A549 (cell line): ENCODE results near the gene CARNS1. TPM values are rescaled to one million over a fixed set of nuclear protein-coding genes. Genes with fewer than 3 reads are reported as not detected.

Experiments
- ATAC-seq, 2 experiments: fragments of 200-7000 bp in 1 of 2; fragments of >200 bp in 1 of 2; cut with Nextera tagmentation in 1 of 2; cut with Tn5 transposase in 1 of 2; 3 replicates each; pipeline versions ENCODE4 v1.8.0 to v1.9.1; 2018 to 2020; ENCODE audit warnings: mild to moderate bottlenecking in 1 of 2, moderate library complexity in 1 of 2
- CTCF ChIA-PET: fragments of 300-600 bp; sonication (Branson Sonifier 250); formaldehyde crosslinking; extraction: SDS; loops from one replicate; lab custom pipeline; 2021; ENCODE audit warnings: antibody characterized with exemption, inconsistent platforms; lab: Yijun Ruan, JAX
- POLR2A ChIA-PET: fragments of 350-600 bp; formaldehyde crosslinking; extraction: SDS; loops from one replicate; lab custom pipeline; 2021; ENCODE audit warnings: antibody characterized with exemption, inconsistent platforms; lab: Yijun Ruan, JAX
- DNase-seq, 2 experiments: peaks; one replicate each; pipeline versions ENCODE4 v3.0.0 to v3.0.0-alpha.2; 2011 to 2016; ENCODE audit warnings: low read depth in 1 of 2, low spot score in 1 of 2
- FAIRE-seq: peaks from 2 replicates; lab custom pipeline; 2011; peaks lifted over from hg19 to GRCh38; lab: Jason Lieb, UNC
- H3K27ac ChIP-seq, 2 experiments: fragments of >200 bp; sonication (Bioruptor Twin); formaldehyde crosslinking; 3 replicates each; pipeline ENCODE4 v1.5.1; 2016 to 2017
- H3K4me1 ChIP-seq: fragments of >200 bp; sonication (Bioruptor Twin); formaldehyde crosslinking; 3 replicates; pipeline ENCODE4 v1.6.1; 2016
- H3K4me2 ChIP-seq: fragments of >200 bp; sonication (Bioruptor Twin); formaldehyde crosslinking; 3 replicates; pipeline ENCODE4 v1.6.1; 2016
- H3K4me3 ChIP-seq: fragments of >200 bp; sonication (Bioruptor Twin); formaldehyde crosslinking; 3 replicates; pipeline ENCODE4 v1.5.1; 2016
- H3K9me3 ChIP-seq: fragments of >200 bp; sonication (Bioruptor Twin); formaldehyde crosslinking; 3 replicates; pipeline ENCODE4 v1.6.1; 2016
- BHLHE40 ChIP-seq: IDR thresholded peaks from 2 replicates; pipeline ENCODE4 v1.6.1; 2012; ENCODE audit warnings: low read depth, low read length, inconsistent platforms
- CBX8 ChIP-seq: fragments of 200-600 bp; sonication (generic); IDR thresholded peaks from 2 replicates; pipeline ENCODE4 v1.6.1; 2016
- CEBPB ChIP-seq, 2 experiments: fragments of >200 bp in 1 of 2; sonication (Bioruptor Twin) in 1 of 2; formaldehyde crosslinking in 1 of 2; IDR thresholded peaks; 2 replicates each; pipeline ENCODE4 v1.6.1; 2012 to 2016
- CHD2 ChIP-seq: fragments of 150-350 bp; IDR thresholded peaks from 2 replicates; pipeline ENCODE4 v1.6.1; 2014; ENCODE audit warnings: low read length; ENCODE audit not compliant: partially characterized antibody
- EHMT2 ChIP-seq: fragments of 200-600 bp; sonication (generic); IDR thresholded peaks from 2 replicates; pipeline ENCODE4 v1.6.1; 2016; ENCODE audit warnings: antibody characterized with exemption, low read depth, mild to moderate bottlenecking, moderate library complexity
- EP300 ChIP-seq, 2 experiments: fragments of >200 bp; sonication (Bioruptor Twin); formaldehyde crosslinking; IDR thresholded peaks; 2 replicates in 1 of 2; 3 replicates in 1 of 2; pipeline ENCODE4 v1.6.1; 2016 to 2017
- ESRRA ChIP-seq: fragments of 150-350 bp; IDR thresholded peaks from 2 replicates; pipeline ENCODE4 v1.6.1; 2014; ENCODE audit warnings: mild to moderate bottlenecking, low read length, borderline replicate concordance
- FOSB ChIP-seq: fragments of 250-450 bp; sonication (Bioruptor Pico); IDR thresholded peaks from 2 replicates; pipeline ENCODE4 v1.5.0; 2020; ENCODE audit warnings: mild to moderate bottlenecking, moderate library complexity
- FOXS1 ChIP-seq: fragments of 250-450 bp; sonication (Bioruptor Pico); IDR thresholded peaks from 2 replicates; pipeline ENCODE4 v1.5.0; 2020; ENCODE audit warnings: mild to moderate bottlenecking, moderate library complexity
- GATA3 ChIP-seq: IDR thresholded peaks from 2 replicates; pipeline ENCODE4 v1.6.1; 2012; ENCODE audit warnings: borderline replicate concordance
- JUNB ChIP-seq: fragments of >200 bp; sonication (Bioruptor Twin); formaldehyde crosslinking; IDR thresholded peaks from 2 replicates; pipeline ENCODE4 v1.6.1; 2016
- KDM1A ChIP-seq: fragments of 200-600 bp; sonication (generic); IDR thresholded peaks from 2 replicates; pipeline ENCODE4 v1.6.1; 2016; ENCODE audit warnings: low read depth, mild to moderate bottlenecking
- MAFK ChIP-seq: fragments of 450-650 bp; IDR thresholded peaks from 2 replicates; pipeline ENCODE4 v1.6.1; 2014; ENCODE audit not compliant: partially characterized antibody
- MYC ChIP-seq: IDR thresholded peaks from 2 replicates; pipeline ENCODE4 v1.6.1; 2012; ENCODE audit warnings: mild to moderate bottlenecking, inconsistent platforms, low read length, improper control_type of control experiment, borderline replicate concordance
- NFE2L2 ChIP-seq: fragments of 150-350 bp; conservative IDR thresholded peaks from 2 replicates; pipeline ENCODE4 v1.6.1; 2014; ENCODE audit warnings: low read length
- NPAS2 ChIP-seq: fragments of 250-450 bp; sonication (Bioruptor Pico); IDR thresholded peaks from 2 replicates; pipeline ENCODE4 v1.8.0; 2022; ENCODE audit warnings: mild to moderate bottlenecking, moderate library complexity, borderline replicate concordance
- PHF8 ChIP-seq: fragments of 200-600 bp; sonication (generic); IDR thresholded peaks from 2 replicates; pipeline ENCODE4 v1.6.1; 2016; ENCODE audit warnings: low read depth, mild to moderate bottlenecking, antibody characterized with exemption, moderate library complexity, borderline replicate concordance
- POLR2AphosphoS2 ChIP-seq: conservative IDR thresholded peaks from 2 replicates; pipeline ENCODE4 v1.6.1; 2012; ENCODE audit warnings: low read length, improper control_type of control experiment, inconsistent platforms
- RNF2 ChIP-seq: fragments of 200-600 bp; sonication (generic); IDR thresholded peaks from 2 replicates; pipeline ENCODE4 v1.6.1; 2016; ENCODE audit warnings: low read depth, mild to moderate bottlenecking, antibody characterized with exemption, moderate library complexity, borderline replicate concordance
- SREBF2 ChIP-seq: fragments of 450-650 bp; IDR thresholded peaks from 2 replicates; pipeline ENCODE4 v1.6.1; 2014; ENCODE audit warnings: mild to moderate bottlenecking, moderate library complexity
- ZC3H11A ChIP-seq: fragments of 450-650 bp; IDR thresholded peaks from 2 replicates; pipeline ENCODE4 v1.6.1; 2014; ENCODE audit warnings: antibody characterized with exemption, mild to moderate bottlenecking
- WGBS: methylation state at CpG from one replicate; pipeline ENCODE4 v1.1.6; 2017; ENCODE audit errors: missing lambda C conversion rate; 5-methylcytosine and 5-hydroxymethylcytosine counted together
- polyA plus RNA-seq, 4 experiments: library from polyadenylated mRNA; depleted of rRNA in 3 of 4; stranded (reverse); fragments of >200 nt; fragmentation: RNase III in 1 of 4; extraction: RNeasy Plus Mini Kit Qiagen cat#74134 plus additional on column Dnase treatment in 1 of 4; gene quantifications; 2 replicates in 3 of 4; 3 replicates in 1 of 4; pipeline ENCODE4 v1.2.3, GENCODE V29; 2011 to 2017
- TF ChIP-seq, protein P1 (sequence below): fragments of 250-450 bp; sonication (Bioruptor Pico); IDR thresholded peaks from 2 replicates; pipeline ENCODE4 v1.5.0; 2021; ENCODE audit warnings: mild to moderate bottlenecking, moderate library complexity, borderline replicate concordance
- TF ChIP-seq, protein P2 (sequence below): fragments of 150-350 bp; IDR thresholded peaks from 2 replicates; pipeline ENCODE4 v1.6.1; 2014; ENCODE audit warnings: low read depth, mild to moderate bottlenecking, low read length
- TF ChIP-seq, protein P3 (sequence below): fragments of >200 bp; sonication (Bioruptor Twin); formaldehyde crosslinking; IDR thresholded peaks from 3 replicates; pipeline ENCODE4 v1.6.1; 2016
- TF ChIP-seq, protein P4 (sequence below): IDR thresholded peaks from 2 replicates; pipeline ENCODE4 v1.6.1; 2012
- TF ChIP-seq, protein P5 (sequence below): fragments of >200 bp; sonication (Bioruptor Twin); formaldehyde crosslinking; IDR thresholded peaks from 3 replicates; pipeline ENCODE4 v1.5.1; 2016

The CARNS1 gene
- polyA plus RNA-seq, 2 of the 4 experiments (the other 2 are of a cell fraction), result 0.08 to 0.10 TPM

DNA sequence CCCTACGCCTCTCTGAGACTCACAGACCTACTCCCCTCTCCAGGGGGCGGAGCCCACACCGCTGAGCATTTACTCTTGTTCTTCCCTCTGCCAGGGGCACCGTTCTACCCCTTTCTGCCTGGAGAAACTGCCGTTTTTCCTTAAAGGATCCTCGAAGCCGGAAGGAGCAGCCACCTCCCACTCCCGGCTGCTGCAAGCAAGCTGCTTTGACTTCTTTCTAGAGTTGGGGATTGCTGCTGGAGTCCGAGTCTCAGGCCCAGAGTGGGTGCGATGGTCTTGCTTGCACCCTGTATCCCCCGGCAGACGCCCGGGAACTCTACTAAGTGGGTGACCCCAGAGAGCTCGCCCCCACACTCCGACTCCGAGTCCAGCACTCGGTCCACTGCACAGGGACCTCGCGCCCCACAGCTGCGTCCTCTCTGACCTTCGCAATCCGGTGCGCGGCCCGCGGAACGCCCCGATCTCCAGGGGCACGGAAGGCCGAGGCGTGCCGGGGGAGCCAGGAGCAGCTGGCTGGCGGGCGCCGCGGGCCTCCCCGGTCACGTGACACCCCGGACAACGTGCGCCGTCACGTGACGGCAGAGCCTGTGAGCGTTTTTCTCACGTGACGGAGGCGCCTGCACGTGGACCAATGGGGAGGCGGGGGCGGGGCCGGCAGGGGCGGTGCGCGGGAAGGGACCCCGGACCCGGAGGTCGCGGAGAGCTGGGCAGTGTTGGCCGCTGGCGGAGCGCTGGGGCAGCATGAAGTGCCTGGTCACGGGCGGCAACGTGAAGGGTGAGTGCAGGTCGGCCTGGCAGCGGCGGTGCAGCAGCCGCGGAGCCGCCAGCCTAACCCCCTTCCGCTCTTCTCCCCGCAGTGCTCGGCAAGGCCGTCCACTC lies 23.9 kb upstream of the CARNS1 start, which contains the start of gene RAD9A (continued):
- TF ChIP-seq PHF8, result peak; percentile 81
- TF ChIP-seq MAFK, result no peak
- no peak; a peak in 1 of 5 replicates for TF ChIP-seq EP300 (IDR thresholded peaks at IDR 0.05)
- peak; percentile 29; the same call in 1 of the 2 replicates for TF ChIP-seq RNF2
- no peak for TF ChIP-seq JUNB
- no peak for TF ChIP-seq CEBPB (IDR thresholded peaks at IDR 0.05)
- TF ChIP-seq, protein P1, sequence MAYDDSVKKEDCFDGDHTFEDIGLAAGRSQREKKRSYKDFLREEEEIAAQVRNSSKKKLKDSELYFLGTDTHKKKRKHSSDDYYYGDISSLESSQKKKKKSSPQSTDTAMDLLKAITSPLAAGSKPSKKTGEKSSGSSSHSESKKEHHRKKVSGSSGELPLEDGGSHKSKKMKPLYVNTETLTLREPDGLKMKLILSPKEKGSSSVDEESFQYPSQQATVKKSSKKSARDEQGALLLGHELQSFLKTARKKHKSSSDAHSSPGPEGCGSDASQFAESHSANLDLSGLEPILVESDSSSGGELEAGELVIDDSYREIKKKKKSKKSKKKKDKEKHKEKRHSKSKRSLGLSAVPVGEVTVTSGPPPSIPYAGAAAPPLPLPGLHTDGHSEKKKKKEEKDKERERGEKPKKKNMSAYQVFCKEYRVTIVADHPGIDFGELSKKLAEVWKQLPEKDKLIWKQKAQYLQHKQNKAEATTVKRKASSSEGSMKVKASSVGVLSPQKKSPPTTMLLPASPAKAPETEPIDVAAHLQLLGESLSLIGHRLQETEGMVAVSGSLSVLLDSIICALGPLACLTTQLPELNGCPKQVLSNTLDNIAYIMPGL (CRISPR knock-in tag), result no peak
- no peak for TF ChIP-seq FOSB (CRISPR knock-in tag)
- TF ChIP-seq, protein P2, sequence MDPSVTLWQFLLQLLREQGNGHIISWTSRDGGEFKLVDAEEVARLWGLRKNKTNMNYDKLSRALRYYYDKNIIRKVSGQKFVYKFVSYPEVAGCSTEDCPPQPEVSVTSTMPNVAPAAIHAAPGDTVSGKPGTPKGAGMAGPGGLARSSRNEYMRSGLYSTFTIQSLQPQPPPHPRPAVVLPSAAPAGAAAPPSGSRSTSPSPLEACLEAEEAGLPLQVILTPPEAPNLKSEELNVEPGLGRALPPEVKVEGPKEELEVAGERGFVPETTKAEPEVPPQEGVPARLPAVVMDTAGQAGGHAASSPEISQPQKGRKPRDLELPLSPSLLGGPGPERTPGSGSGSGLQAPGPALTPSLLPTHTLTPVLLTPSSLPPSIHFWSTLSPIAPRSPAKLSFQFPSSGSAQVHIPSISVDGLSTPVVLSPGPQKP, result no peak
- TF ChIP-seq NPAS2 (CRISPR knock-in tag), result peak; percentile 97
- no peak; the same call in 1 of the 2 replicates for TF ChIP-seq POLR2AphosphoS2
- TF ChIP-seq KDM1A, result no peak

DNA sequence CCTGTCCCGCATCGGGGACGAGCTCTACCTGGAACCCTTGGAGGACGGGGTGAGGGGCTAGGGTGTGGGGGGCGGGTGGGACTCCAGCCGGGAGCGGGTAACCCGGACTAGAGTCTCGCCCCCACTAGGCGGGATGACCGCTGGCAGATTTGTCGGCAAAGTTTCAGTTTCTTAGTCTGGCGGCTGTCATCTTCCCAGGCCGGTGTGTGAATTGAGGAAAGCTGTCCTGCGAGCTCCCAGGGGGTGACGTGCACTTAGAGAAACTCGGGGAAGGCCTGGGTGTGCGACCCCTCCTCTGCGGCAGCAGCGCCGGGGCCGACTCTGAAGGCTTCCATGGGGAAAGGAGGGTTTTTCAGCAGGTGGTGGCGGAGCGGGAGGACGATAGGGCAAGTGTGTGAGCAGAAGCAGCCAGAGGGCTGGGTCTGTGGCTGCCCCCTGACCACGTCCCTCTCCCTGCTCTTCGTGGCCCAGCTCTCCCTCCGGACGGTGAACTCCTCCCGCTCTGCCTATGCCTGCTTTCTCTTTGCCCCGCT lies 23.2 kb upstream of the CARNS1 start:
- FAIRE-seq, result no peak
- Histone ChIP-seq H3K4me2 (peak overlapping the region; percentile 92), H3K4me1 (peaks cover 13% of the 10 kb centered on the region; the same call in 2 of the 3 replicates), H3K4me3 (peak overlapping the region; percentile 77), H3K9me3 (no peaks in the 10 kb centered on the region), H3K27ac (peak overlapping the region; percentile 85 to 90)
- TF ChIP-seq CBX8 (no peak), NPAS2 (CRISPR knock-in tag) (no peak)
- TF ChIP-seq, protein P3, sequence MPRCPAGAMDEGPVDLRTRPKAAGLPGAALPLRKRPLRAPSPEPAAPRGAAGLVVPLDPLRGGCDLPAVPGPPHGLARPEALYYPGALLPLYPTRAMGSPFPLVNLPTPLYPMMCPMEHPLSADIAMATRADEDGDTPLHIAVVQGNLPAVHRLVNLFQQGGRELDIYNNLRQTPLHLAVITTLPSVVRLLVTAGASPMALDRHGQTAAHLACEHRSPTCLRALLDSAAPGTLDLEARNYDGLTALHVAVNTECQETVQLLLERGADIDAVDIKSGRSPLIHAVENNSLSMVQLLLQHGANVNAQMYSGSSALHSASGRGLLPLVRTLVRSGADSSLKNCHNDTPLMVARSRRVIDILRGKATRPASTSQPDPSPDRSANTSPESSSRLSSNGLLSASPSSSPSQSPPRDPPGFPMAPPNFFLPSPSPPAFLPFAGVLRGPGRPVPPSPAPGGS, result no peak
- TF ChIP-seq, protein P4, sequence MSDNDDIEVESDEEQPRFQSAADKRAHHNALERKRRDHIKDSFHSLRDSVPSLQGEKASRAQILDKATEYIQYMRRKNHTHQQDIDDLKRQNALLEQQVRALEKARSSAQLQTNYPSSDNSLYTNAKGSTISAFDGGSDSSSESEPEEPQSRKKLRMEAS, result no peak
- peak; percentile 2 to 12; a peak in 4 of 6 replicates for ATAC-seq
- no peak for DNase-seq
- POLR2A ChIA-PET, result interaction anchor here (0.8 to 2.5 kb wide), 12 partner anchors 9 to 75 kb away, joined by 3 to 21 read pairs (median 3); partner anchors contain the start of genes POLD4 and PPP1CA
- WGBS, result 29% methylated on average over 24 of the region's 31 CpGs
- CTCF ChIA-PET, result interaction anchor here (0.6 to 46.2 kb wide), 8 partner anchors 0 to 129 kb away, joined by 3 to 1913 read pairs (median 11); partner anchors contain the start of genes CLCF1, PITPNM1, POLD4 and PPP1CA

DNA sequence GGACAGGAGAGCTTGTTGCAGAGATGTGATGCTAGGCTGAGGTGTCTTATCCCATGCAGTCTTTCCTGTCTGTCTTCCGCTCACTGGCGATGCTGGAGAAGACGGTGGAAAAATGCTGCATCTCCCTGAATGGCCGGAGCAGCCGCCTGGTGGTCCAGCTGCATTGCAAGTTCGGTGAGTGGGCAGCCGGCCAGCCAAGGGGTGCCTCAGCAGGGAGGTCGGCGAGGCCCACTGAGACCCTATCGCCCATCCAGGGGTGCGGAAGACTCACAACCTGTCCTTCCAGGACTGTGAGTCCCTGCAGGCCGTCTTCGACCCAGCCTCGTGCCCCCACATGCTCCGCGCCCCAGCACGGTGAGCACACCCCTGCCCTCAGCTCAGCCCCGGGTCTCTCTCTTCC lies 22.0 kb upstream of the CARNS1 start:
- FAIRE-seq (no peak), DNase-seq (no peak), ATAC-seq (no peak)
- Histone ChIP-seq H3K4me3 (no peak overlapping the region), H3K4me2 (no peak overlapping the region), H3K27ac (no peak overlapping the region), H3K4me1 (peaks cover 11% of the 10 kb centered on the region; the same call in 2 of the 3 replicates), H3K9me3 (no peaks in the 10 kb centered on the region)
- 94% methylated on average over 14 of the region's 18 CpGs for WGBS
- POLR2A ChIA-PET, result interaction anchor here (2.5 kb wide), 1 partner anchor 8 kb away, joined by 21 read pairs; the partner anchor contains the start of gene PPP1CA
- no peak for TF ChIP-seq FOXS1 (CRISPR knock-in tag)
- TF ChIP-seq, protein P5, sequence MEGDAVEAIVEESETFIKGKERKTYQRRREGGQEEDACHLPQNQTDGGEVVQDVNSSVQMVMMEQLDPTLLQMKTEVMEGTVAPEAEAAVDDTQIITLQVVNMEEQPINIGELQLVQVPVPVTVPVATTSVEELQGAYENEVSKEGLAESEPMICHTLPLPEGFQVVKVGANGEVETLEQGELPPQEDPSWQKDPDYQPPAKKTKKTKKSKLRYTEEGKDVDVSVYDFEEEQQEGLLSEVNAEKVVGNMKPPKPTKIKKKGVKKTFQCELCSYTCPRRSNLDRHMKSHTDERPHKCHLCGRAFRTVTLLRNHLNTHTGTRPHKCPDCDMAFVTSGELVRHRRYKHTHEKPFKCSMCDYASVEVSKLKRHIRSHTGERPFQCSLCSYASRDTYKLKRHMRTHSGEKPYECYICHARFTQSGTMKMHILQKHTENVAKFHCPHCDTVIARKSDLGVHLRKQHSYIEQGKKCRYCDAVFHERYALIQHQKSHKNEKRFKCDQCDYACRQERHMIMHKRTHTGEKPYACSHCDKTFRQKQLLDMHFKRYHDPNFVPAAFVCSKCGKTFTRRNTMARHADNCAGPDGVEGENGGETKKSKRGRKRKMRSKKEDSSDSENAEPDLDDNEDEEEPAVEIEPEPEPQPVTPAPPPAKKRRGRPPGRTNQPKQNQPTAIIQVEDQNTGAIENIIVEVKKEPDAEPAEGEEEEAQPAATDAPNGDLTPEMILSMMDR, result no peak
- TF ChIP-seq NFE2L2, result no peak
- TF ChIP-seq EHMT2, result no peak
- TF ChIP-seq MYC, result no peak
- no peak for TF ChIP-seq SREBF2
- no peak for TF ChIP-seq MAFK
- no peak for TF ChIP-seq ZC3H11A
- TF ChIP-seq ESRRA, result no peak
- TF ChIP-seq CHD2, result no peak
- no peak for TF ChIP-seq GATA3
- TF ChIP-seq BHLHE40, result no peak
- CTCF ChIA-PET, result interaction anchor here (1.5 to 46.2 kb wide), 6 partner anchors 1 to 131 kb away, joined by 4 to 1913 read pairs (median 320); partner anchors contain the start of genes CLCF1, POLD4, PPP1CA and RAD9A
